SK-N-SH (cell line): Measurements from ENCODE around the gene NOD2. TPM values are rescaled to one million over a fixed set of nuclear protein-coding genes. Genes with fewer than 3 reads are reported as not detected.

Experiments
- CTCF ChIA-PET: fragments of 300-600, 350-600 bp; formaldehyde crosslinking; extraction: SDS; loops from one replicate; lab custom pipeline; 2021; lab: Yijun Ruan, JAX
- POLR2A ChIA-PET: fragments of 350-600 bp; sonication (Branson Sonifier 250); formaldehyde crosslinking; extraction: SDS; loops from one replicate; lab custom pipeline; 2020; ENCODE audit warnings: antibody characterized with exemption, inconsistent platforms; lab: Yijun Ruan, JAX
- DNase-seq: peaks from one replicate; pipeline ENCODE4 v3.0.0; 2012
- H2AFZ ChIP-seq: fragments of 200-600 bp; sonication (generic); 2 replicates; pipeline ENCODE4 v1.8.1; 2016; ENCODE audit warnings: antibody characterized with exemption, mild to moderate bottlenecking, low read depth
- H3F3A ChIP-seq: fragments of 200-600 bp; sonication (generic); replicated peaks from 2 replicates; pipeline ENCODE3; 2016; ENCODE audit warnings: antibody characterized with exemption, mild to moderate bottlenecking; ENCODE audit not compliant: insufficient read depth
- H3K27ac ChIP-seq, 2 experiments: fragments of 200-500 bp in 1 of 2; fragments of 200-600 bp in 1 of 2; sonication (Bioruptor generic) in 1 of 2; sonication (generic), shearing (Covaris generic) in 1 of 2; 2 replicates each; pipeline versions ENCODE4 v1.5.1 to v1.6.1; 2014 to 2016; ENCODE audit warnings: low read depth in 2 of 2, inconsistent platforms in 1 of 2, low read length in 1 of 2, mild to moderate bottlenecking in 1 of 2, mixed read lengths in 1 of 2
- H3K27me3 ChIP-seq: fragments of 200-600 bp; sonication (generic), shearing (Covaris generic); 2 replicates; pipeline ENCODE4 v1.6.1; 2016; ENCODE audit warnings: mixed run types; ENCODE audit not compliant: insufficient read depth
- H3K36me3 ChIP-seq, 2 experiments: fragments of 200-500 bp in 1 of 2; fragments of 200-600 bp in 1 of 2; sonication (Bioruptor generic) in 1 of 2; sonication (generic) in 1 of 2; replicated peaks in 1 of 2; 2 replicates each; pipeline versions ENCODE3 to v1.5.1; 2014 to 2016; ENCODE audit warnings: low read length in 1 of 2, mild to moderate bottlenecking in 1 of 2; ENCODE audit not compliant: insufficient read depth in 2 of 2, control insufficient read depth in 1 of 2
- H3K4me1 ChIP-seq, 2 experiments: fragments of 200-500 bp in 1 of 2; fragments of 200-600 bp in 1 of 2; sonication (Bioruptor generic) in 1 of 2; sonication (generic), shearing (Covaris generic) in 1 of 2; 2 replicates each; pipeline versions ENCODE4 v1.5.1 to v1.6.1; 2014 to 2016; ENCODE audit warnings: low read depth in 1 of 2, low read length in 1 of 2, mixed run types in 1 of 2; ENCODE audit not compliant: insufficient read depth in 2 of 2, control insufficient read depth in 1 of 2
- H3K4me2 ChIP-seq: fragments of 200-600 bp; sonication (generic), shearing (Covaris generic); 2 replicates; pipeline ENCODE4 v1.6.1; 2017; ENCODE audit warnings: mixed run types
- H3K4me3 ChIP-seq, 2 experiments: fragments of 200-500 bp in 1 of 2; fragments of 200-600 bp in 1 of 2; sonication (Bioruptor generic) in 1 of 2; sonication (generic), shearing (Covaris generic) in 1 of 2; 2 replicates each; pipeline versions ENCODE4 v1.5.1 to v1.8.1; 2014 to 2016; ENCODE audit warnings: low read depth in 2 of 2, inconsistent platforms in 1 of 2, low read length in 1 of 2, mild to moderate bottlenecking in 1 of 2, mixed read lengths in 1 of 2, moderate library complexity in 1 of 2
- H3K79me2 ChIP-seq: fragments of 200-600 bp; sonication (generic); 2 replicates; pipeline ENCODE4 v1.8.1; 2017; ENCODE audit warnings: mild to moderate bottlenecking; ENCODE audit not compliant: insufficient read depth
- H3K9ac ChIP-seq: fragments of 200-600 bp; sonication (generic); 2 replicates; pipeline ENCODE4 v1.6.1; 2017; ENCODE audit warnings: mixed run types
- H3K9me2 ChIP-seq: fragments of 200-600 bp; sonication (generic); 2 replicates; pipeline ENCODE4 v1.6.1; 2017; ENCODE audit warnings: mixed run types
- H3K9me3 ChIP-seq: fragments of 200-600 bp; sonication (generic); 2 replicates; pipeline ENCODE4 v1.6.1; 2017; ENCODE audit warnings: mixed run types, mild to moderate bottlenecking, moderate library complexity
- H4K20me1 ChIP-seq: fragments of 200-600 bp; sonication (generic); 2 replicates; pipeline ENCODE4 v1.6.1; 2017; ENCODE audit warnings: mild to moderate bottlenecking, mixed run types; ENCODE audit not compliant: insufficient read depth
- CHD2 ChIP-seq: fragments of 150-350 bp; IDR thresholded peaks from 2 replicates; pipeline ENCODE4 v1.6.1; 2018; ENCODE audit warnings: low read length; ENCODE audit not compliant: partially characterized antibody
- EP300 ChIP-seq, 2 experiments: IDR thresholded peaks; 2 replicates each; pipeline versions ENCODE4 v1.4.0 to v1.6.1; 2012; ENCODE audit warnings: borderline replicate concordance in 1 of 2, low read depth in 1 of 2, low read length in 1 of 2
- FOSL2 ChIP-seq: IDR thresholded peaks from 2 replicates; pipeline ENCODE4 v1.4.0; 2012; ENCODE audit warnings: low read depth, mild to moderate bottlenecking, moderate library complexity, borderline replicate concordance
- FOXM1 ChIP-seq: IDR thresholded peaks from 2 replicates; pipeline ENCODE4 v1.4.0; 2012; ENCODE audit warnings: low read depth, mild to moderate bottlenecking
- GABPA ChIP-seq: IDR thresholded peaks from 2 replicates; pipeline ENCODE4 v1.4.0; 2012; ENCODE audit warnings: low read depth, mild to moderate bottlenecking
- GATA2 ChIP-seq: sonication (generic); formaldehyde crosslinking; IDR thresholded peaks from 2 replicates; pipeline ENCODE4 v1.5.0; 2020; ENCODE audit warnings: mild to moderate bottlenecking, missing genetic modification reagents
- MAX ChIP-seq: IDR thresholded peaks from 2 replicates; pipeline ENCODE4 v1.4.0; 2012; ENCODE audit warnings: low read depth
- MXI1 ChIP-seq: IDR thresholded peaks from 2 replicates; pipeline ENCODE4 v1.6.1; 2012; ENCODE audit warnings: mild to moderate bottlenecking, low read depth, low read length, improper control_type of control experiment
- NRF1 ChIP-seq: IDR thresholded peaks from 2 replicates; pipeline ENCODE4 v1.6.1; 2012; ENCODE audit warnings: low read depth, mild to moderate bottlenecking, low read length
- PBX3 ChIP-seq: IDR thresholded peaks from 2 replicates; pipeline ENCODE4; 2012
- SIN3A ChIP-seq: IDR thresholded peaks from 2 replicates; pipeline ENCODE4 v1.6.1; 2012; ENCODE audit warnings: low read depth, mild to moderate bottlenecking, low read length, moderate library complexity, borderline replicate concordance
- SMC3 ChIP-seq: IDR thresholded peaks from 2 replicates; pipeline ENCODE4 v1.6.1; 2012; ENCODE audit warnings: low read depth, low read length, improper control_type of control experiment
- TAF1 ChIP-seq: IDR thresholded peaks from 2 replicates; pipeline ENCODE4 v1.6.1; 2012; ENCODE audit warnings: low read depth, mild to moderate bottlenecking, low read length, moderate library complexity, borderline replicate concordance
- TEAD4 ChIP-seq: IDR thresholded peaks from 2 replicates; pipeline ENCODE4 v1.4.0; 2012; ENCODE audit warnings: mild to moderate bottlenecking, borderline replicate concordance; ENCODE audit not compliant: insufficient read depth
- YY1 ChIP-seq: IDR thresholded peaks from 2 replicates; pipeline ENCODE4 v1.4.0; 2012; ENCODE audit warnings: low read depth, mild to moderate bottlenecking
- WGBS: methylation state at CpG from one replicate; pipeline ENCODE4 v1.1.6; 2017; ENCODE audit warnings: low lambda C conversion rate; 5-methylcytosine and 5-hydroxymethylcytosine counted together
- polyA plus RNA-seq, 3 experiments: library from polyadenylated mRNA; depleted of rRNA; stranded (reverse); fragments of >200 nt; gene quantifications; 2 replicates each; pipeline ENCODE4 v1.2.3, GENCODE V29; 2012
- TF ChIP-seq, protein P1 (sequence below): IDR thresholded peaks from 2 replicates; pipeline ENCODE4 v1.6.1; 2012; ENCODE audit warnings: mild to moderate bottlenecking, low read depth, low read length, moderate library complexity
- TF ChIP-seq, protein P2 (sequence below): fragments of 150-350 bp; IDR thresholded peaks from 2 replicates; pipeline ENCODE4 v1.6.1; 2016; ENCODE audit warnings: mild to moderate bottlenecking, low read depth, low read length

Gene NOD2
- polyA plus RNA-seq, 1 of the 3 experiments (the other 2 are of a cell fraction) = not detected

DNA sequence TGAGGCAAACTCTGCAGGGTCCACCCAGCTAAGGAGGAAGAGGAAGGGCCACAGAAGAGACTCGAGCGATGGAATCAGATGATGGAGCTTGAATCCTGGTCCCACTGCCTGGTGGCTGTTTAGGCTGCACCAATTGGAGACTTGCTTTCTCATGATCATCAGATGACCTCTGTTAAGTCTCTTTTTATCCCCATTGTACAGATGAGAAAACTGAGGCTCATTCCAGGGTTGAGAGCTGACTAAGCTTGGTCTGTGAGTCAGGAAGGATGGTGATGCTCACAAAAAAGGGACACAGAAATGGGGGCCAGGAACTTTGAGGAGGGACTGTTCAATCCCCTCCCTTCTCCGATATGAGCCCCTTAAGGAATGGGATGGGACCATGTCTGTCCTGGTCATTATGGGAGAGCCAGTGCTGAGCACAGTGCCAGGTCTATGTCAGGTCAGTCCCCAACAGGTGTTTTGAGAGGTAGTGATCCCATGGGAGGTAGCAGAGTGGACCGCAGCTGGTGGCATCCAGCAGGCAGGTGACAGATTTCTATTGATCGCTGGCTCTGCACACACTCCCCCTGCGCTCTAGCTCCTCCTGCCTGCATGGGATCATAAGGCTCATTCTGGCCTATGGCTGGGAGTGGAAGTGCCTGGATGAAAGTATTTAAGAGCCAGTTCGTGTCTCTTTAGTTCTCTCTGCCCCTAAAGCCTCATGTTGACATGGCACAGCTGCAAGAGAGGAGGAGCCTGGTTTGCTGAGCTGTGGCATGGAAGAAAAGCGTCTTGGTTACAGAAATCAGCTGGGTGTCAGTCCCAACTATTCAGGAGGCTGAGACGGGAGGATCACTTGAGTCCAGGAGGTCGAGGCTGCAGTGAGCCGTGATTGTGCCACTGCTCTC is 39.5 kb upstream of the NOD2 start:
- ChIA-PET CTCF (interaction anchor here (0.7 to 10.0 kb wide), 5 partner anchors 10 to 299 kb away, joined by 3 to 103 read pairs (median 5); no protein-coding TSS in a partner anchor), POLR2A (no interaction called here)
- no peaks in the 10 kb centered on the region for H3F3A ChIP-seq
- peaks cover 0 to 7% of the 10 kb centered on the region in 2 experiments; a peak in 1 of 4 replicates for H3K4me1 ChIP-seq
- no peaks in the 10 kb centered on the region for H4K20me1 ChIP-seq
- WGBS = 63% methylated on average over 11 of the region's 11 CpGs
- no peaks in the 10 kb centered on the region for H3K27me3 ChIP-seq
- no peaks in the 10 kb centered on the region for H3K36me3 ChIP-seq
- no peaks in the 10 kb centered on the region for H3K79me2 ChIP-seq
- DNase-seq = no peak
- no peaks in the 10 kb centered on the region for H3K9me3 ChIP-seq
- TF ChIP-seq SMC3 (no peak), MAX (no peak), SIN3A (no peak), MXI1 (no peak), TEAD4 (no peak), TAF1 (no peak), GATA2 (no peak), CHD2 (no peak), YY1 (no peak), FOSL2 (no peak), EP300 (IDR thresholded peaks at IDR 0.05; ENCODE audit: borderline replicate concordance in 1 of 2, low read depth in 1 of 2, low read length in 1 of 2) (no peak), NRF1 (no peak), FOXM1 (no peak), PBX3 (no peak), GABPA (no peak)
- TF ChIP-seq, protein P1, sequence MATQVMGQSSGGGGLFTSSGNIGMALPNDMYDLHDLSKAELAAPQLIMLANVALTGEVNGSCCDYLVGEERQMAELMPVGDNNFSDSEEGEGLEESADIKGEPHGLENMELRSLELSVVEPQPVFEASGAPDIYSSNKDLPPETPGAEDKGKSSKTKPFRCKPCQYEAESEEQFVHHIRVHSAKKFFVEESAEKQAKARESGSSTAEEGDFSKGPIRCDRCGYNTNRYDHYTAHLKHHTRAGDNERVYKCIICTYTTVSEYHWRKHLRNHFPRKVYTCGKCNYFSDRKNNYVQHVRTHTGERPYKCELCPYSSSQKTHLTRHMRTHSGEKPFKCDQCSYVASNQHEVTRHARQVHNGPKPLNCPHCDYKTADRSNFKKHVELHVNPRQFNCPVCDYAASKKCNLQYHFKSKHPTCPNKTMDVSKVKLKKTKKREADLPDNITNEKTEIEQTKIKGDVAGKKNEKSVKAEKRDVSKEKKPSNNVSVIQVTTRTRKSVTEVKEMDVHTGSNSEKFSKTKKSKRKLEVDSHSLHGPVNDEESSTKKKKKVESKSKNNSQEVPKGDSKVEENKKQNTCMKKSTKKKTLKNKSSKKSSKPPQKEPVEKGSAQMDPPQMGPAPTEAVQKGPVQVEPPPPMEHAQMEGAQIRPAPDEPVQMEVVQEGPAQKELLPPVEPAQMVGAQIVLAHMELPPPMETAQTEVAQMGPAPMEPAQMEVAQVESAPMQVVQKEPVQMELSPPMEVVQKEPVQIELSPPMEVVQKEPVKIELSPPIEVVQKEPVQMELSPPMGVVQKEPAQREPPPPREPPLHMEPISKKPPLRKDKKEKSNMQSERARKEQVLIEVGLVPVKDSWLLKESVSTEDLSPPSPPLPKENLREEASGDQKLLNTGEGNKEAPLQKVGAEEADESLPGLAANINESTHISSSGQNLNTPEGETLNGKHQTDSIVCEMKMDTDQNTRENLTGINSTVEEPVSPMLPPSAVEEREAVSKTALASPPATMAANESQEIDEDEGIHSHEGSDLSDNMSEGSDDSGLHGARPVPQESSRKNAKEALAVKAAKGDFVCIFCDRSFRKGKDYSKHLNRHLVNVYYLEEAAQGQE = no peak
- TF ChIP-seq, protein P2, sequence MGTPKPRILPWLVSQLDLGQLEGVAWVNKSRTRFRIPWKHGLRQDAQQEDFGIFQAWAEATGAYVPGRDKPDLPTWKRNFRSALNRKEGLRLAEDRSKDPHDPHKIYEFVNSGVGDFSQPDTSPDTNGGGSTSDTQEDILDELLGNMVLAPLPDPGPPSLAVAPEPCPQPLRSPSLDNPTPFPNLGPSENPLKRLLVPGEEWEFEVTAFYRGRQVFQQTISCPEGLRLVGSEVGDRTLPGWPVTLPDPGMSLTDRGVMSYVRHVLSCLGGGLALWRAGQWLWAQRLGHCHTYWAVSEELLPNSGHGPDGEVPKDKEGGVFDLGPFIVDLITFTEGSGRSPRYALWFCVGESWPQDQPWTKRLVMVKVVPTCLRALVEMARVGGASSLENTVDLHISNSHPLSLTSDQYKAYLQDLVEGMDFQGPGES = no peak
- H2AFZ ChIP-seq = no peak overlapping the region
- no peak overlapping the region for H3K27ac ChIP-seq
- no peak overlapping the region for H3K4me3 ChIP-seq
- no peaks in the 10 kb centered on the region for H3K9me2 ChIP-seq
- no peak overlapping the region for H3K9ac ChIP-seq
- no peak overlapping the region for H3K4me2 ChIP-seq
